Skin epidermis (tissue), 12 donors: ENCODE data around the gene HMGA1.
A peak's percentile ranks its signal among the peaks of the same experiment; 100 is the strongest.

Experiments
- H3K27ac ChIP-seq, 21 experiments: fragments of 200-600 bp; sonication (generic) in 11 of 21; one replicate each; pipeline ENCODE4 v1.5.0; 2020; ENCODE audit warnings: mild to moderate bottlenecking in 3 of 21, inconsistent platforms in 2 of 21, moderate library complexity in 2 of 21
- H3K4me3 ChIP-seq, 7 experiments: fragments of 200-600 bp; sonication (generic) in 2 of 7; one replicate each; pipeline ENCODE4 v1.5.0; 2020; ENCODE audit warnings: inconsistent platforms in 2 of 7, mild to moderate bottlenecking in 2 of 7, moderate library complexity in 1 of 7

The HMGA1 gene

DNA sequence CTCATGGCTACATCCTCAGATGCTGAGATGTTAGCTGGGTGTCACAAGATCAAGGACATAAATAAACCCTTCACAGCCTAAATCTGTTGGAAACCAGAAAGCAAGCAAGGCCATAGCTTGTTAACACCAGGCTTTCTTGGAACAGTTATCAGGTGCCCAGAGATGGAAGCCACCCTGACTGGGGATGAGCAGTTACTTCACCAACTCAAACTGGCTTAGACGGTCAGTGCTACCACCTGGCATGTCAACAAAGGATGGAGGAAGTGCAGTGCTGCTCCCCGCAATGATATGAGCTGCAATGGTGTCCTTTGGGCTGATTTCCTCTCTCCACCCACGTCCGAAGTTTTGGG is 41.1 kb downstream of the HMGA1 start:
- Histone ChIP-seq H3K4me3 (no peak overlapping the region), H3K27ac (no peak overlapping the region)

DNA sequence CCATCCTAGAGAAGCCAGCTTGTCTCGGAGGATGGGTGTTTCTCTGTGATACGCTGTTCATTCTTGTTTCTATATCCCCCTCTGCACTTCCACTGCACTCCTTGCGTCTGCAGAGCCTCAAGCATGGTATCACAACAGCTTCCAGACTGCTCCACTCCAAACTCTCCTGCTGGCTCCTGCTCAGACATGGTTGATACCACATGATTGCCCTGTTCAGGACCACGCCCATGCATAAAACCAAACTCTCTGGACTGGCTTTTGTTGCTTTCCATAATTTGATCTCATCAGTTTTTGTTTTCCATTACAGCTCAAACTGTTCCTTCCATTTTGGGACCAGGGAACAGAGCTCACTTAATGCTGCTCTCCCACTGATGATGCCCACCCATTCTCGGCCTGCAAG is 42.2 kb downstream of the HMGA1 start:
- Histone ChIP-seq H3K4me3 (no peak overlapping the region), H3K27ac (no peak overlapping the region)

DNA sequence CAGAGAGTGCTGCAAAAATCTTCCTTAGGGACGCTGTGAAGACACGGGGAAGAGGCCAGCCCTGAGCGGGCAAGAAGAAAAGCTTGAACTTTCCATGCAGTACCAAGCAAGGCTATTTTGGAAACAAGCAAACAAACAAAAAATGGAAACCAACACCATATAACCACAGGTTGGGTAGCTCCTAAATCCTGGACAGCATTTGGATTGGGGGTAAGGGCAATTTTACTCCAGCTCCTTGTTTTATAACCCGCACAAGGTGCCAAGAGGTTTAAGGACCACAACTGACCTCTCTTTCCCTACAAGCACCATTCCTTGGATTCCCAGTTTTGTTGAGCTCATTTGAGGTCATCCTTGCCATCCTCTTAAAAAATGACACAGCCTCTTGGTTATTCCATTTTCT is 43.5 kb downstream of the HMGA1 start:
- no peak overlapping the region for H3K4me3 ChIP-seq
- H3K27ac ChIP-seq: no peak overlapping the region

DNA sequence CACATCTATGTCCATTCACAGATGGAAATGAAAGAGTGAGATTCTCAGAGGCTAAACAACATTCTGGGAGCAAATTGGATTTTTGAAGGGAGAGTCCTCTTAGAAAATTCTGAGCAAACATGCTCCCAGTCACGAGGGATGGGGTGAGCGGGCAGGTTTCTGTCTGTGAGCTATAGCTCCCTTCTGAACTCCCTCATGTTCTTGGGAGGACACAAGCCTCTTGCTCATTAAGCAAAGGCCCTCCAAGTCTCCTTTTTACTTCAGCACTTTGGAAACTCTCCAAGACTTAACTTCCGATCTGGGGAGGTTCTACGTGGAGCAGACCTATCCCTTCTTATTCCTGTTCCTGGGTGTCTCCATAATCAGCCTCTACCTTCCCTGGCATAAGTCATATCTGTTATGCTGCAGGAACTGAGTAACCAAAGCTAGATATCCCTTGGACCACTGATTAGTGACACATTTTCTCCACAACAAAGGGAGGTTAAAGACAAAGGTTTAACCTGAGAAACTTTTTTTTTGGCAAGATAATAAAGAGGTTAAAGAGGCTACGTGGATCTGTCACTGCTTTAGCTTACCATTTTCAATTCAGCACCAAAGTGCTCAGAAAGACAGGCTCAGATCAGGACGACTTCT is 45.1 kb downstream of the HMGA1 start:
- Histone ChIP-seq H3K27ac (no peak overlapping the region), H3K4me3 (no peak overlapping the region)

DNA sequence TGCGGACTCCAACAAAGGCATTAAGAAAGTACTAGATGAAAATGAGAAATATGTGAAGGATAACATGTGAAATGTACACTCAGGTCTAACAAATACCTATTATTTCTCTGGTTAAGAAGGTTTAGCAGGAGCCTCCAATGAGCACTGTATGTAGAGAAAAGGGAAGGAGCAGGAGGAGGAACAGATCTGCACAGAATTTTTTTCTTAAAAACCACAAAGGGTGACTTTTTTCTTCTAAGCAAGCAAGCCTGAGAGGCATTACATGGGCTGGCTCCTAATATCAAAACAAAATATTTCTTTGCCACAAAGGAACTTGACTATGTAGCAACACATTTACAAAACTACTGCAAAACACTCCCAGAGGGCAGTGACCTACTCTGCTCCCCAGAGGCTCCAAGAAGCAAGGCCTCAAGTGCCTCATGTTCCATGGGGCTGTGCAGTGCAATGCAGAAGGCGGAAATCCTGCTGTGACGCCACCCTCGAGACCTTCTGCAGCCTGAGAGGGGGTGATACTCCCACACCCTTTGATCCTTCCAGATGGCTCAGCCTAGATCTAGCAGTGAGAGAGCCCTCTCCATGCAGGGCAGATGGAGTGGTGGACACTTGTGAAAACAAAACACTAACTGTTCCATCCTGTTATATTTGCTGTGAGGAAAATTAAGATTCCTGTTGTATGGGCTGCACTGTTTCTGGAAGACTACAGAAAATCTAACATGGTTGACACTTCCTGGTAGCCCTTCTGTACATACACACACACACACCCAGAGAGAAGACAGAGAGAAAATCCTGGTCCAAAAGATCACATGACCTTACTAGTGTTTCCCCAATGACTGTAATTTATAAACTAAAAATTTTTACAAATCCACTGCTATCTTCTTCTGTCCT is 48.1 kb downstream of the HMGA1 start:
- Histone ChIP-seq H3K4me3 (no peak overlapping the region), H3K27ac (peak overlapping the region in 13 of 21 experiments; percentile 4 to 74 (median 34))

DNA sequence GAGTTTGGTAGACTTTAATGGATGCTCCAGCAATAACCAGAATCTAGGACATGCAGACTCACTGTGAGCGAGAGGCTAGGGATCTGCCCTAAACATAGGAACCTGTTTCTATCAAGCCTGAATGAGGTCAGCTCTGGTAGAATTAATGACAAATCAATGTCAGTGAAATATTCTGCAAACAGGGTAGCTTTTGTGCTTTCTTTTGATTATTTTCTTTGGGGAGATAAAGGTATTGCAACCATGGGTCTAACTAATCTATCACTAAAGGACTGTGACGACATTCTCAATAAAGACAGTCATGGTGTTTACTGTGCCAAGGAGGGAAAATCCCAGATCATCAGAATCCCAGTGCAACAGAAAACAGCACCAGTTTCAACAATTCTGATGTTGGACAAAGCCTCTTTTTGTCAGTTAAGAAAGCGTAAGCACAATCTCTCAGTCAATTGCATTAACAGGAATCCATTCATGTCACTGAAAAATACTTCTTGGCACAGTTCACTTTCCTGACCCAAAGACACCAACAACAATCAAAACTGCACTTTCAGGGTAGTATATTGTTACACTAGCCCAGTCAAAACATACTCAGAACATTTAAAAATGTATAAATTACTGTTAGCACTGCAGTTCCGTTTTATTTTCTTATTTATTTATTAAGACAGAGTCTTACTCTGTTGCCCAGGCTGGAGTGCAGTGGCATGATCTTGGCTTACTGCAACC is 48.9 kb downstream of the HMGA1 start:
- Histone ChIP-seq H3K27ac (peak overlapping the region in 11 of 21 experiments; percentile 4 to 74 (median 34)), H3K4me3 (no peak overlapping the region)

DNA sequence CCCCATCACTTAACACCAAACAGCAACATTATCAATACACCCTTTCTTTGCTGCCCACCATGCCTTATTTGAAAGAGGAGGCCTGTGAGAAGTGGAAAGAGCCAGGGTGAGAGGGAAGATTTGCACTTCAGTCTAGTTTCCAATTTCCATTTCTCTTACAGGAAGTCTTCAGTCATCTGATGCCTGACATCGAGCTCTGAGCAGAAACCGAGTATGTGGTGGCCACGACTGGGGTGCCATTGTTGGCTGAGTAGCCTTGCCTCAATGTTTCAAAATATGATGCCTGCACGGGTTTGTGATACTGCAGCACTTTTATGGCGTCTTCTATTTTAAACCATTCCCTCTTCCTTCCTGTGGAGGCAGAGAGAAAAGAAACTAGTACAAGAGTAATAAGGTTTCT is 51.9 kb downstream of the HMGA1 start:
- no peak overlapping the region for H3K4me3 ChIP-seq
- peak overlapping the region in 3 of 21 experiments; percentile 5 to 41 (median 8) for H3K27ac ChIP-seq

DNA sequence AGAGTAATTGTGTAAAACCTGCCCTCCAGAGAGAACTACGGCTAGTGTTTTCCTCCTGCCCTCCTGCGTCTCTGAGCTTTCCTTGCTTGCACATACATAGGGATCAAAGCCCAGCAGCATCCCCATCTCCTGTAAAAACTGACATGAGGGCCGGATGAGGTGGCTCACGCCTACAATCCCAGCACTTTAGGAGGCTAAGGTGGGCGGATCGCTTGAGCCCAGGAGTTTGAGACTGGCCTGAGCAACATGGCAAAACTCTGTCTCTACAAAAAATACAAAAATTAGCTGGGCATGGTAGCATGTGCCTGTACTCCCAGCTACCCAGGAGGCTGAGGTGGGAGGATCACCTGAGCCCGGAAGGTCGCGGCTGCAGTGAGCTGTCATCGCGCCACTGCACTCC is 52.5 kb downstream of the HMGA1 start:
- Histone ChIP-seq H3K4me3 (no peak overlapping the region), H3K27ac (no peak overlapping the region)

DNA sequence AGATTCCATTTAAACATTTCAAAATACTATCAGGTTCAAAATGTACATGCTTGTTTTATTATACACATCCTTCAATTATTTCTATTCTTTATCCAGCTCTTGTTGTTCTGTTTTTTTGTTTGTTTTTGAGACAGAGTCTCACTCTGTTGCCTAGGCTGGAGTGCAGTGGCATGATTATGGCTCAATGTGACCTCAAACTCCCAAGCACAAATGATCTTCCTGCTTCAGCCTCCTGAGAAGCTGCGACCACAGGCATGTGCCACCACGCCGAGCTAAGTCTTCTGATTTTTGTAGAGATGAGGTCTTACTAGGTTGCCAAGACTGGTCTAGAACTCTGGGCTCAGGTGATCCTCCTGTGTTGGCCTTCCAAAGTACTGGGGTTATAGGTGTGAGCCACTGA is 56.3 kb downstream of the HMGA1 start:
- H3K27ac ChIP-seq: no peak overlapping the region
- H3K4me3 ChIP-seq: no peak overlapping the region

DNA sequence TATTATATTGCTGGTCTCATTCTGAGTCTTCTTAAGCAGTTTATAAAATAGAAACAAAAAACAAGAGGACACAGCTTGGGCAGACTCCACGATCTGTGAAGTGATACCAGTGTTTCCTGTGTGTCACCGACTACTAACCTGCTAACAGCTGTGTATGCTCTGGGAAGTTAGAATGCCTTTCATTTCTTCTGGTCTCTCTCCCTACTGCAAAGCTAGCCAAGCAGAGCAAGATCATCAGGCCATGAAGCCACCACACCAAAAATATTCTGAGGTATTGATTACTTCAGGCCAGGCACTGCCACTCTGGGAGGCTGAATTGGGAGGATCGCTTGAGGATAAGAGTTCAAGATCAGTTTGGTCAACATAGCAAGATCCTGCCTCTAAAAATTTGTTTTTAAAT is 59.0 kb downstream of the HMGA1 start:
- Histone ChIP-seq H3K27ac (peak overlapping the region in 1 of 21 experiments; percentile 3), H3K4me3 (no peak overlapping the region)
